ENCODE data around the gene PRAME.

DNA sequence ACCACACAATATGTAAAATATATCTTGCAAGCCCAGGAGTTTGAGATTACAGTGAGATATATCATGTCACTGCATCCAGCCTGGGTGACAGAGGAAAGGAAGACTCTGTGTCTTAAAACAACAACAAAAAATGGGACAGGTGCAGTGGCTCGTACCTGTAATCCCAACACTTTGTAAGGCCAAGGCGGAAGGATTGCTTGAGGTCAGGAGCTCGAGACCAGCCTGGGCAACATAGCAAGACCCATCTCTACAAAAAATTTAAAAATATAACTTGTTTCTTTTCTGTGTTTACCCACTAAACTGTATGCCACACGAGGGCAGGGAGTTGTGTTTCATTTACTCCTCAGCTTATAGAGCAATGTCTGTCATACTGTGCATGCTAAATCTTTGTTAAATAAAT is 42.1 kb downstream of the PRAME start:
- TF ChIP-seq EZH2 (IDR thresholded peaks at IDR 0.05; ENCODE audit: low read depth, unreplicated experiment): no peak
- TF ChIP-seq, protein P1, sequence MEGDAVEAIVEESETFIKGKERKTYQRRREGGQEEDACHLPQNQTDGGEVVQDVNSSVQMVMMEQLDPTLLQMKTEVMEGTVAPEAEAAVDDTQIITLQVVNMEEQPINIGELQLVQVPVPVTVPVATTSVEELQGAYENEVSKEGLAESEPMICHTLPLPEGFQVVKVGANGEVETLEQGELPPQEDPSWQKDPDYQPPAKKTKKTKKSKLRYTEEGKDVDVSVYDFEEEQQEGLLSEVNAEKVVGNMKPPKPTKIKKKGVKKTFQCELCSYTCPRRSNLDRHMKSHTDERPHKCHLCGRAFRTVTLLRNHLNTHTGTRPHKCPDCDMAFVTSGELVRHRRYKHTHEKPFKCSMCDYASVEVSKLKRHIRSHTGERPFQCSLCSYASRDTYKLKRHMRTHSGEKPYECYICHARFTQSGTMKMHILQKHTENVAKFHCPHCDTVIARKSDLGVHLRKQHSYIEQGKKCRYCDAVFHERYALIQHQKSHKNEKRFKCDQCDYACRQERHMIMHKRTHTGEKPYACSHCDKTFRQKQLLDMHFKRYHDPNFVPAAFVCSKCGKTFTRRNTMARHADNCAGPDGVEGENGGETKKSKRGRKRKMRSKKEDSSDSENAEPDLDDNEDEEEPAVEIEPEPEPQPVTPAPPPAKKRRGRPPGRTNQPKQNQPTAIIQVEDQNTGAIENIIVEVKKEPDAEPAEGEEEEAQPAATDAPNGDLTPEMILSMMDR (conservative IDR thresholded peaks at IDR 0.05; ENCODE audit: low read depth in 2 of 2): no peak
- no peak for TF ChIP-seq EZH2phosphoT487 (IDR thresholded peaks at IDR 0.05; ENCODE audit: unreplicated experiment)
- TF ChIP-seq ETS1 (IDR thresholded peaks at IDR 0.05): no peak
- no peak for TF ChIP-seq POLR2AphosphoS5 (IDR thresholded peaks at IDR 0.05; ENCODE audit: low read depth)
- TF ChIP-seq CREB1 (CRISPR knock-in tag; IDR thresholded peaks at IDR 0.05; ENCODE audit: low read depth): no peak
- no peak for TF ChIP-seq REST (IDR thresholded peaks at IDR 0.05; ENCODE audit: unreplicated experiment)
- no peak for TF ChIP-seq STAT1 (IDR thresholded peaks at IDR 0.05; ENCODE audit: unreplicated experiment)
